Measurements from ENCODE around the gene KCNC1. TPM values are rescaled to one million over a fixed set of nuclear protein-coding genes. Genes with fewer than 3 reads are reported as not detected.

KCNC1 gene
- total and polyA plus RNA-seq, 4 donors = 0.54 TPM; not detected in 3

GRCh38 chr11:17713851-17714250 lies 20.7 kb upstream of the KCNC1 start:
- Histone ChIP-seq H3K27ac (ENCODE audit: low read depth in 1 of 2, low read length in 2 of 2) (no peak overlapping the region), H3K4me1 (ENCODE audit: control insufficient read depth in 4 of 4, insufficient read depth in 4 of 4, low read length in 3 of 4) (peaks cover 0 to 4% (median 0%) of the 10 kb centered on the region in 4 donors), H3K9me3 (ENCODE audit: control insufficient read depth in 4 of 4, low read length in 3 of 4) (no peaks in the 10 kb centered on the region), H3K4me3 (ENCODE audit: low read depth in 1 of 3, low read length in 3 of 3) (no peak overlapping the region), H3K36me3 (ENCODE audit: control insufficient read depth in 4 of 4, insufficient read depth in 3 of 4, low read depth in 1 of 4, low read length in 3 of 4) (no peaks in the 10 kb centered on the region), H3K9ac (ENCODE audit: low read depth in 1 of 2, low read length in 2 of 2) (no peak overlapping the region), H3K27me3 (ENCODE audit: control insufficient read depth in 4 of 4, insufficient read depth in 4 of 4, low read length in 3 of 4) (peaks cover 0 to 18% (median 2%) of the 10 kb centered on the region in 4 donors)
- 0% methylated on average over 1 of the region's 1 CpG for WGBS
- no peak for DNase-seq (ENCODE audit: low spot score)
- TF ChIP-seq NR2F2 (IDR thresholded peaks at IDR 0.05) (no peak), FOXA2 (IDR thresholded peaks at IDR 0.05) (no peak)

- no peaks in the 10 kb centered on the region for H3K36me3 ChIP-seq (ENCODE audit: control insufficient read depth in 4 of 4, insufficient read depth in 3 of 4, low read depth in 1 of 4, low read length in 3 of 4)
- peaks cover 0 to 18% (median 2%) of the 10 kb centered on the region in 4 donors for H3K27me3 ChIP-seq (ENCODE audit: control insufficient read depth in 4 of 4, insufficient read depth in 4 of 4, low read length in 3 of 4)
- no peak overlapping the region for H3K9ac ChIP-seq (ENCODE audit: low read depth in 1 of 2, low read length in 2 of 2)
Observed at GRCh38 chr11:17714356-17714854, 20.2 kb upstream of the KCNC1 start.

GRCh38 chr11:17714870-17715269 lies 19.7 kb upstream of the KCNC1 start:
- H3K4me3 ChIP-seq (ENCODE audit: low read depth in 1 of 3, low read length in 3 of 3) = no peak overlapping the region
- H3K27me3 ChIP-seq (ENCODE audit: control insufficient read depth in 4 of 4, insufficient read depth in 4 of 4, low read length in 3 of 4) = peaks cover 0 to 20% (median 2%) of the 10 kb centered on the region in 4 donors
- H3K9ac ChIP-seq (ENCODE audit: low read depth in 1 of 2, low read length in 2 of 2) = no peak overlapping the region
- no peak overlapping the region for H3K27ac ChIP-seq (ENCODE audit: low read depth in 1 of 2, low read length in 2 of 2)
- 77% methylated on average over 4 of the region's 4 CpGs for WGBS
- peak; percentile 16 for DNase-seq (ENCODE audit: low spot score)
- H3K4me1 ChIP-seq (ENCODE audit: control insufficient read depth in 4 of 4, insufficient read depth in 4 of 4, low read length in 3 of 4) = peaks cover 0 to 11% (median 5%) of the 10 kb centered on the region in 4 donors
- H3K36me3 ChIP-seq (ENCODE audit: control insufficient read depth in 4 of 4, insufficient read depth in 3 of 4, low read depth in 1 of 4, low read length in 3 of 4) = peaks cover 0 to 2% (median 0%) of the 10 kb centered on the region in 4 donors
- no peaks in the 10 kb centered on the region for H3K9me3 ChIP-seq (ENCODE audit: control insufficient read depth in 4 of 4, low read length in 3 of 4)
- no peak for TF ChIP-seq ATF3 (IDR thresholded peaks at IDR 0.05)
- TF ChIP-seq MAX (IDR thresholded peaks at IDR 0.05) = no peak
- no peak for TF ChIP-seq NR2F2 (IDR thresholded peaks at IDR 0.05)
- no peak for TF ChIP-seq TAF1 (conservative IDR thresholded peaks at IDR 0.05)
- TF ChIP-seq RXRA (IDR thresholded peaks at IDR 0.05) = no peak
- TF ChIP-seq HNF4A (conservative IDR thresholded peaks at IDR 0.05) = no peak
- no peak for TF ChIP-seq CTCF (IDR thresholded peaks at IDR 0.05; ENCODE audit: low read depth, low read length, missing input control)
- TF ChIP-seq EGR1 (IDR thresholded peaks at IDR 0.05; ENCODE audit: low read depth in 2 of 2) = no peak
- TF ChIP-seq RAD21 (IDR thresholded peaks at IDR 0.05) = no peak
- no peak for TF ChIP-seq HNF4G (IDR thresholded peaks at IDR 0.05)
- TF ChIP-seq ZBTB33 (IDR thresholded peaks at IDR 0.05) = no peak
- TF ChIP-seq SP1 (IDR thresholded peaks at IDR 0.05) = no peak
- no peak for TF ChIP-seq FOXA1 (IDR thresholded peaks at IDR 0.05)

More at GRCh38 chr11:17714356-17714854, 20.2 kb upstream of the KCNC1 start:
- 67% methylated on average over 8 of the region's 8 CpGs for WGBS
- no peak for TF ChIP-seq HNF4G (IDR thresholded peaks at IDR 0.05)
- no peak for TF ChIP-seq GABPA (IDR thresholded peaks at IDR 0.05 in 1 of 2, conservative IDR thresholded peaks at IDR 0.05 in 1 of 2)
- TF ChIP-seq YY1 (IDR thresholded peaks at IDR 0.05) = no peak
- no peak for TF ChIP-seq FOXA2 (IDR thresholded peaks at IDR 0.05)
- TF ChIP-seq REST (IDR thresholded peaks at IDR 0.05) = no peak
- no peak for TF ChIP-seq TAF1 (conservative IDR thresholded peaks at IDR 0.05)
- TF ChIP-seq HNF4A (conservative IDR thresholded peaks at IDR 0.05) = no peak
- TF ChIP-seq FOXA1 (IDR thresholded peaks at IDR 0.05) = no peak
- Histone ChIP-seq H3K4me3 (ENCODE audit: low read depth in 1 of 3, low read length in 3 of 3) (no peak overlapping the region), H3K27ac (ENCODE audit: low read depth in 1 of 2, low read length in 2 of 2) (no peak overlapping the region), H3K4me1 (ENCODE audit: control insufficient read depth in 4 of 4, insufficient read depth in 4 of 4, low read length in 3 of 4) (peaks cover 0 to 7% (median 2%) of the 10 kb centered on the region in 4 donors), H3K9me3 (ENCODE audit: control insufficient read depth in 4 of 4, low read length in 3 of 4) (no peaks in the 10 kb centered on the region)
- DNase-seq (ENCODE audit: low spot score) = no peak
